AG10803 (cell line): ENCODE results near the gene NKX3-2.

Experiments used
- DNase-seq: peaks from one replicate; pipeline ENCODE4 v3.0.0; 2010; ENCODE audit warnings: low read depth
- H3K4me3 ChIP-seq: 2 replicates; pipeline ENCODE4 v1.5.1; 2011; ENCODE audit warnings: mild to moderate bottlenecking, low read length, control low read depth
- TF ChIP-seq, protein P1 (sequence below): conservative IDR thresholded peaks from 2 replicates; pipeline ENCODE4 v1.5.1; 2011; ENCODE audit warnings: mild to moderate bottlenecking, low read length, control low read depth, inconsistent platforms

NKX3-2 gene

DNA sequence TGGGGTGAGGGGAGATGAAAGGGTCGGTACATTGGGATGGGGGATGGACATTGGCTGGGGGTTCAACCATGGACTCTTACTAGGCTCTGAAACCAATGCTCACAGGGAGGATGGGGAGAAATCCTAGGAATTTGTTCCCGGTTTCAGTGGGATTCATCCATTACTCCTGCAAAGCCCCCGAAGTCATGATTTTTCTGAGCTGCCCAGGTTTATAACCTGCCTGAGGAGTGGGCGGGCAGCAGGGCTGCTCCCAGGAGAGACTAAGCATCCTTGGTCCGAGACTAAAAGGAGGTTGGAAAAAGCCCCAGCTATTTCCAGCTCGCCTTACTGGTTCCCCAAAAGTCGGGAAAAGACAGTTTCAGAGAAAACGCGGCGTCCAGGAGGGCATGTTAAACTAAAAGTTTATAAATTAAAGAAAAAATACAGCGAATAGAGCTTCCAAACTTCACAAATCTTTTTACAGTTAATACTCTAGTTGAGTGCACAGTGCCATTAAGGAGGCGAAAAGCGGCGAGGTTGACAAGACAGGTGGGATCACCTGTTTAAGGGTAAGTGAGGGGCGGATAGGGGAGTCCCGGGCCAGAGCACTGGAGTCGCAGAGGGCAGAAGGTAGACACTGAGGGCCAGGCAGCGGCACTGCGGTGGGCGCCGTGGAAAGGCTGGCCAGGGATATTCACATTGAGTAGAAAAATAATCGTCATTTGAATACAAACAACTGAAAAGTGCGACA lies 3.7 kb downstream of the NKX3-2 start:
- no peak for DNase-seq
- no peak overlapping the region for H3K4me3 ChIP-seq
- TF ChIP-seq, protein P1, sequence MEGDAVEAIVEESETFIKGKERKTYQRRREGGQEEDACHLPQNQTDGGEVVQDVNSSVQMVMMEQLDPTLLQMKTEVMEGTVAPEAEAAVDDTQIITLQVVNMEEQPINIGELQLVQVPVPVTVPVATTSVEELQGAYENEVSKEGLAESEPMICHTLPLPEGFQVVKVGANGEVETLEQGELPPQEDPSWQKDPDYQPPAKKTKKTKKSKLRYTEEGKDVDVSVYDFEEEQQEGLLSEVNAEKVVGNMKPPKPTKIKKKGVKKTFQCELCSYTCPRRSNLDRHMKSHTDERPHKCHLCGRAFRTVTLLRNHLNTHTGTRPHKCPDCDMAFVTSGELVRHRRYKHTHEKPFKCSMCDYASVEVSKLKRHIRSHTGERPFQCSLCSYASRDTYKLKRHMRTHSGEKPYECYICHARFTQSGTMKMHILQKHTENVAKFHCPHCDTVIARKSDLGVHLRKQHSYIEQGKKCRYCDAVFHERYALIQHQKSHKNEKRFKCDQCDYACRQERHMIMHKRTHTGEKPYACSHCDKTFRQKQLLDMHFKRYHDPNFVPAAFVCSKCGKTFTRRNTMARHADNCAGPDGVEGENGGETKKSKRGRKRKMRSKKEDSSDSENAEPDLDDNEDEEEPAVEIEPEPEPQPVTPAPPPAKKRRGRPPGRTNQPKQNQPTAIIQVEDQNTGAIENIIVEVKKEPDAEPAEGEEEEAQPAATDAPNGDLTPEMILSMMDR, result no peak

DNA sequence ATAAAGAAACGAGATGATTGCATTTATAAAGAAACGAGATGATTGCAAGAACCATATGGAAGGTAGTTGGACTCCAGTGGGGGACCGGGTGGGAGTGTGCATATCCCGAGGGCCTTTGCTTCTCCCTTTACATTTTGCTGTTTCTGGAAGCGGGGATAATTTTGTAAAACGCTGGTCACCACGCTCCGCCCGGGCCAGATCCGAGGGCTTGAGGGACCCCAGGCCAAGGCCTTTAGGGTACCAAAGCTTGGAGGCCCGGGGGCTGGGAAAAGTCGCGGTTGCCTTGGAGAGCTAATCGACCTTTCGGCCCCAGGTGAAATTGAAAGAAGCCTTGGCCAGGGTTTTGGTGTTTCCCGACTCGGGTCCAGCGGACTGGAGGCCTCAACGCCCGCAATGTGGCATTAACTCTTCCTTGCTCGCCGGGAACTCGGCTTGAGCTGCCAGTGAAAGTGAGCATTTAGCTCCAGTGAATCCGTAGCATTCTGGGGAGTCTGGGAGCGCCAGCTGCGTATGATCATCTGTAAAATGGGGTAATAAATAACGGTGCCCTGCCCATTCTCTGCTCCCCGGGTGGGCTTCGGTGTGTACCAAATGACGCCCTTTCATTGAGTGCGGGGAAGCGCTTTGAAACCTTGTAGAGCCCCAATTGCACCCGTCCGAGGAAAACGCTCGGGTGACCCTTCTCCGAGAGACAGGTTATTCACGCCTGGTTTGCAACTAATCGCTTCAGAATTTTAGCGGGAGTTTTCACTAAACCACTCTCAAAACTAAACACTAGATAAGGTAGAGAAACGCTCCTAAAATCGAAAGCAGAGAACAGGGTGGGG lies 4.5 kb downstream of the NKX3-2 start:
- no peak for DNase-seq
- no peak overlapping the region for H3K4me3 ChIP-seq
- TF ChIP-seq, protein P1, result no peak

DNA sequence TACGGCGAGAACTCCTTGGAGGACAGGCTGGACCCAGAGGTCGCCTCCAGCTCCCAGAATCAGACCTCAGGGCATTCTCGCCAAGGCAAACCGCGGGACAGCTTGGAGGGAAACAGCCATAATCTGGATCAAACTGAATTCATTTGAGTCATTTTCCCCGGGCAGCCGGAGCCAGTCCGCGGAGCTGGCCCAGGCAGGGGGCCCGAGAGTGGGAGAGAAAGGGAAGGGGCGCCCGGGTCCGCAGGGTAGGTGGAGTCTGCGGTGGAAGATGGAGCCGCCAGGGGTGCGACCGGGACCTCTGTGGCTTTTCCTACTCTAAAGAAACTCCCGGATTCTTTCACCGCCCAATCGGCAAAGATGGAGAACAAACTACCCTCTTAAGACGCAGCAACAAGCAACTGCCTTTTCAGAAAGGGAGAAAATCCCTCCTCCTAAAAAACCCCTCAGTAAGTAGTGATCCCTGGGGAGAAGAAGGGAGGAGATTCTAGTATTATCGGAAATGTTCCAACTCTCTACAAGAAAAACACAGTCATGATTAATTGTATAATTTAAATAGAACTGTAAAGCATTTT lies 5.2 kb downstream of the NKX3-2 start:
- TF ChIP-seq, protein P1, result no peak
- no peak for DNase-seq
- no peak overlapping the region for H3K4me3 ChIP-seq

DNA sequence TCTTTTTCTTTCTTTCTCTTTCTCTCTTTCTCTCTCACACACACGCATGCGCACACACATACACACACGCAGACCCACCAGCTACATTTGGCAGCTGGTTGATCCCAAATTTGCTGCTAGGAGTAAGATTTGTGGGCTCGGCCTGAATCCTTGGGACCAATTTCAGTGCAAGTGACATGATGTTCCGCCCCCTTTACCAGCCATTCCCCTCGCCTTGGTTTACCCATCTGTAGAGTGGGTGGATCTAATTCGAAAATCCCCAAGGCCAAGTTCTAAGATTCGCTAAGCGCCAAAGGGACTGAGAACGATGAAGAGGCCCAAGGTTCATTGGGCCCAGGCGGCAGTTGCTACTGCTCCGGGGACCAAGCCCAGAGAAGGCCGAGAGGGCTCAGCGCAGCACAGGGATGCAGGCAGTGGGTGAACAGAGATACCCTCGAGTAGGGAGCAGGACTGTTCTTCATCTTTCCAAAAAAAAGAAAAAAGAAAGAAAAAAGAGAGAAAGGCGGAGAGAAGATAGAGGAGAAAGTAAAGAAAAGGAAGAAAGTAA lies 5.8 kb downstream of the NKX3-2 start:
- H3K4me3 ChIP-seq, result no peak overlapping the region
- TF ChIP-seq, protein P1, result no peak
- DNase-seq, result no peak

DNA sequence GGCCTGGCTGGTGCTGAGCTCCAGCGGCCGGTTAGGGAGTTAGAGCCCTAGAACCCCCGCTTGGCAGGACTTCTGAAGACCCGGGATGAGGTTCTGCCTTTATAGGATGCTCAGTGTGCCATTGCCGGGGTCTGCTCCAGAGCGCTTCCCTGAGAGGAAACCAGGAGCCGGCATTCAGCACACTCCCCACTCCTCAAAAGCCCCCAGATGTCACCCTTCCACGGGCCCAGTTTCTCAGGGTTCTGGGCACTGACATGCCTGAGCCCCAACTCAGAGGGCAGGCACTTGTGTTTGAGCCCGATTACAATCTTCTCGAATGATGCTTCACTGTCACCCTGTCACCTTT lies 6.5 kb downstream of the NKX3-2 start:
- TF ChIP-seq, protein P1, result no peak
- no peak overlapping the region for H3K4me3 ChIP-seq

DNA sequence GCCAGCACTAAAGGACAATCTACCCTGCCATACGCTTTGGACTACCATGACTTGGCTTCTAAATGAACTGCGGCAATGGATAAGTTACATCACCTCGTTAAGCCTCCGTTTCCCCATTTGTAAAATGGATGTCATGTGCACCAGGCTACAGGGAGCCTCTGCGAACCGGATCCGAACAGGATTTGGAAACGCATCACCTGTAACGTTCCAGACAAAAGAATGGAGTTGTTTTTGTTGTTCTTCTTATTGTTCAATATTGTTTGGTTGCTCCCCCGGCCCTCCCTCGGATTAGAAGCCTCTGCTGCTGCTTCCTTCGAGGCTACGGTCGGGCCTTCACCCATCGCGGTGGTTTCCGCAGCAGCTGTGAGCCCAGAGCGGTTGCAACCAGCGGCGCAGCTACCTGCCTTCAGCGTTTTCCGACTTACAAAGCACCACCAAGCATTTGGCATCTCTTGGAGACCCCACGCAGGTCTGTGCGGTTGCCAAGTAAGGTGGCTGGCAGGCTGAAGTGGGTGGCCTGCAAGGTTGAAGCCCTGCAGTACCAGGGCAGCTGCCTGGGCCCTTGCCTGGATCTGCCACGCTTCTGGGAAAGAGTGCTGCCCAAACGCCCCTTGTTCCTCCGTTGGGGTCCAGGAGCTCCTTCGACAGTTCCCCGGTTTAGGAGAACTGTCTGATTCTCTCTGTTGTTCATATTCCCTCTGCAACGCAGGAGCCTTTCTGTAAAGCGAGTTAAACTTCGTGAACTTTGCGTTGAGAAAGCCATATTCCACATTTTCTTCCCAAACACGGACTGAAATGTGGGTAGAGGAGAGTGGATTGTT lies 7.1 kb downstream of the NKX3-2 start:
- DNase-seq, result no peak
- TF ChIP-seq, protein P1, result no peak
- H3K4me3 ChIP-seq, result no peak overlapping the region

More for the DNA sequence above, 6.5 kb downstream of the NKX3-2 start:
- DNase-seq, result no peak
